Activated CD4-positive, alpha-beta T cell treated with anti-CD3 and anti-CD28 coated beads, Interleukin-2, amount 50 U/mL, for 1 hour (primary cell): ENCODE results near the gene PLD2.
"Not testable (repeated sequence)": the region's sequence is repeated elsewhere in the genome, so short reads cannot be mapped to it uniquely, and the experiment has no call there.

ENCODE experiments used
- DNase-seq: peaks from one replicate; pipeline ENCODE4 v3.0.0-alpha.2; 2020

PLD2 gene

DNA sequence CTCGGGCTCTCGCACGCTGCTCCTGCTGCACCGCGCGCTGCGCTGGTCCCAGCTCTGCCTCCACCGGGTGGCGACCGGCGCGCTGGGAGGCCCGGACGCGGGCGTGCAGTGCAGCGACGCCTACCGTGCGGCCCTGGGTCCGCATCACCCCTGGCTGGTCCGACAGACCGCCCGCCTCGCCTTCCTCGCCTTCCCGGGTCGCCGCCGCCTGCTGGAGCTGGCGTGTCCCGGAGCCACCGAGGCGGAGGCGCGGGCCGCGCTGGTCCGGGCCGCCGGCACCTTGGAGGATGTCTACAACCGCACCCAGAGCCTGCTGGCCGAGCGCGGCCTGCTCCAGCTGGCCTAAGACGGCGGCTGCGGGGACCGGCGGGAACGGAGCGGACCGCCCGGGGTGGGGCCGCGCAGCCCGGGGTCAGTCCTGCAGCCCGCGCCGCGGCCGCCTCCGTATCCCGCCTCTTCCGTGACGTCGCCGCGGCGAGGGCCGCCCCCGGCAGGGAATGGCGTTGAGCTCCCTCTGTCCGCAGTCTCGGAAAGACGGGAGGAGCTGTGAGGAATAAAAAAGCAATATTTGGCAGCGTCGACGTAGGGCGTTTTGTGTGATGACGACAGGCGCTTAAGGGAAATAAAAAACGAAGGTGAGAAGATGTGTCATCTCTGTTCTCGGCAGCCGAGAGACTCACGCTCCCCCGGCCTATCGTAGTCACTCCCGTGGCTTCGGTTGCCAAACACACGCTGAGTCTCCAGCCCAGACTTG lies 16.8 kb upstream of the PLD2 start:
- DNase-seq = peak; percentile 75

DNA sequence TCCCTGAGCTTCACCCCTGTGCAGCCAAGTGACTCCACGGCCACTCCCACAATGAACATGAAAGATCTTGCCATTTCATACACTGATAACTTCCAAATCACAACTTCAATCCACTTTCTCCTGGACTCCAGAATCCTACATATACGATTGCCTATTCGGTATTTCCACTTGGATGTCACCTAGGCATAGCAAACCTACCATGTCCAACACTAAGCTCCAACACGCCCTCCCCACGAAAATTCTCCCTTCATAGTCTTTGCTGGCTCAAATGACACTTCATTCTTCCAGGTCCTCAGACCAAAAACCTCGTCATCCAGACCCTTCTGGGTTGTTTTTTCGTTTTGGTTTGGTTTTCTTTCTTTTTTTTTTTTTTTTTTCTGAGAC lies 16.3 kb upstream of the PLD2 start:
- DNase-seq = no peak

DNA sequence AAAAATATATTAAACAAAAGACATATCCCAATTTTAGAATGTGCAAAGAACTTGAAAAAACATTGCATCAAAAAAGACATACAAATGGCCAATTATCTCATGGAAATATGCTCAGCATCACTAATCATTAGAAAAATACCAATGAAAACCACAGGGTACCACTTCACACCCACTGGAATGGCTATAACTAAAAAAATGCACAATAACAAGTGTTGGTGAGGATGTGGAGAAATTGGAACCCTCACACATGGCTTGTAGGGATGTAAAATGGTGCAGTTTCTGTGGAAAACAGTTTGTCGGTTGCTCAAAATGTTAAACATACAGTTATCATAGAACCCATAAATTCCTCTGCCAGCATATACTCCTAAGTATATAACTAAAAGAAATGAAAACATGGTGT lies 11.8 kb upstream of the PLD2 start:
- DNase-seq = no peak

DNA sequence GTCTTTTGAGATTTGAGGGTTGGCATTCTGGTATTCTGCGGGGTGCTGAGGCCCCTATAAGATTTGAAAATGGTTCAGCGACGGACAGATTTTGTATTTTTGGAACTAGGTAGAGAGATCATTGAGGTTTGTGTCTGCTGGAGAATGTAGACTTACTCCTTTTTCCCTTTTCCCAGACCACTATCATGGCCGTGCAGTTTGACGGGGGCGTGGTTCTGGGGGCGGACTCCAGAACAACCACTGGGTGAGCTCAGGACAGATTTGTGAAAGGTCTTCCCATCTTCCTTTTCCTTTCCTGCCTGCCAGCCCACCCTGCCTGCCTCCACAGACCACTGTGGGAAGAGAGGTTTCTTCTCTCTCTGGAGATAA lies 10.4 kb upstream of the PLD2 start:
- no peak for DNase-seq

DNA sequence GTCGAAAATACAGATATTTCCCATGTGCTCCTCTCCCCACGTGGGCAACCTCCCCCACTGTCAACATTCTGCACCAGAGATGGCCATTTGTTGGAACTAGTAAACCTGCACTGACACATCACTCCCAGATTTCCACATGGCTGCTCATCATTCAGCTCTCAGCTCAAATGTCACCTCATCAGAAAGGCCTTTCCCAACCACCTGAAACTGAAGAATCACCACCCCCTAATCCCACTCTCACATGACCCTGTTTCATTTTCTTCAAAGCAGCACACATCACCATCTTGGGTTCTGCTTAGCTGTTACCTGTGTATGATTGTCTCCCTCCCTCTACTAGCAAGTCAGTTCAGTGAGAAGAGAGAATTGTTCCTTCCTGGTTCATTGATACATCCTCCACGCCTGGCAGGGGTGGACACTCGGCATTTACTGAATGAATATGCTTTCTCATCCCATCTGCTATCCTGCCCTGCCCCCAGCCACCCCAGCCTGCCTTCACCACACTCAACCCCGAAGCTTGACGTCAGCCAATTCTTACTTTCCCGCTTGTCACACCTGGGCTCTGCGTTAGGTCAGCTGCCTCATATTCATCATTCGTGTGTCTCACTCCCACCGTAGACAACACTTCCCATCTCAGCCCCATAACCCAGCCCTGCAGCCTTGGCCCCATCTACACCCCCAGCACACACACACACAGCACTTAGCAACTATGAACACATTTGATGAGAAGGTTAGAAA lies 6.3 kb upstream of the PLD2 start:
- DNase-seq = no peak

DNA sequence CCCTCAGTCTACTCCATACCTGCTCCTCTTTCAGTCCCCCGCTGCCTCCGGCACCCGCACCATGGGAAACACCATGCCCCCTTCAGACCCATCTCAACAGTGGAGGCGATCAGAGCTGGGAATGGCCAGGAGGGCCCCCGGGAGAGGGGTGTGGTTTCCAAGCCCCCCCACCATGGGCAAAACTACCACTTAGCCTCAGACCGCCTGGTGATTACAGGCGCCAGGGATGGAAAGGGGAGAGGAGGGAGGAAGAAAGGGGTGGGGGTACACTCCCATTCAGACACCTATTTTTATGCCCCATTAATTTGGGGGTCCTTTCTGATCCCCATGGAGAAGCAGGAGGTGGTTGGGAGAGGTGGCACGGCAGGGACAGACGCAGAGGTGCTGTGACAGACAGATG lies 4.7 kb upstream of the PLD2 start, which contains the start of gene C17orf114:
Gene C17orf114, minus strand, starts transcription at position 101 of the 400 bp plus-strand sequence.
- DNase-seq = no peak

DNA sequence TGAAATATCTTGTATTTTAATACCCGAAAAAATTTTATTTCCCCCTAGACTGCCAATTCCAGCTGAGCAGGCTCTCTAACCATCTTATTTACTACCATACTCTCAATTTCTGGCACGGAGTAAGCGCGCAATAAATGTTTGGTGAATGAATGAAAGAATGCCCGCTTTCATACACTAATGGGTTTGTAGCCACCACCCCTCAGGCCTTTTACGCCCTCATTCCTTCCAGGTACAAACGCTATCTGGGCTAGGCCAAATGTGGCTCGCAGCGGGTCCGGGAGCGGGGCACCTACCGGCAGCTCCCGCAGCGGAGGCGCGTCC lies 536 bp upstream of the PLD2 start:
- no peak for DNase-seq

DNA sequence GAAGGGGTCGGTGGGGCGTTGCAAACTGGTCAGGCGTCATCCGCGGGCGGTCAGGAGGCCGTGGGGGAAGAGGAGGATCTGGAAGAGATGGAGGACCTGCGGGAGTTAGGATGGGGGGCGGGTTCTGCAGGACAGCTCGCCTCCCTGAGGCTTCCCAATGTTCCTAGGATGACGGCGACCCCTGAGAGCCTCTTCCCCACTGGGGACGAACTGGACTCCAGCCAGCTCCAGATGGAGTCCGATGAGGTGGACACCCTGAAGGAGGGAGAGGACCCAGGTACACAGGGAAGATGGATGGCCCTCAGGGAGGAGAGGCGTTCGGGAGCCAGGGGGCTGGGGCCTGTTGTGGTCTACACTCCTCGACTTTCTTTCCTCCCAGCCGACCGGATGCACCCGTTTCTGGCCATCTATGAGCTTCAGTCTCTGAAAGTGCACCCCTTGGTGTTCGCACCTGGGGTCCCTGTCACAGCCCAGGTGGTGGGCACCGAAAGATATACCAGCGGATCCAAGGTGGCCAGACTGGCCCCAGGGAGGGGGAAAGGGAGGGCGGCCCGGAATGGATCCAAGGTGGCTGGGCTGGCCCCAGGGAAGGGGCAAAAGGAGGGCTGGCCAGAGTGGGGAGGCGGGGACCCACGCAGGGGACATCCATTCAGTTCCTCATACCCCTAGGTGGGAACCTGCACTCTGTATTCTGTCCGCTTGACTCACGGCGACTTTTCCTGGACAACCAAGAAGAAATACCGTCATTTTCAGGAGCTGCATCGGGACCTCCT lies 839 bp downstream of the PLD2 start:
- no peak for DNase-seq

DNA sequence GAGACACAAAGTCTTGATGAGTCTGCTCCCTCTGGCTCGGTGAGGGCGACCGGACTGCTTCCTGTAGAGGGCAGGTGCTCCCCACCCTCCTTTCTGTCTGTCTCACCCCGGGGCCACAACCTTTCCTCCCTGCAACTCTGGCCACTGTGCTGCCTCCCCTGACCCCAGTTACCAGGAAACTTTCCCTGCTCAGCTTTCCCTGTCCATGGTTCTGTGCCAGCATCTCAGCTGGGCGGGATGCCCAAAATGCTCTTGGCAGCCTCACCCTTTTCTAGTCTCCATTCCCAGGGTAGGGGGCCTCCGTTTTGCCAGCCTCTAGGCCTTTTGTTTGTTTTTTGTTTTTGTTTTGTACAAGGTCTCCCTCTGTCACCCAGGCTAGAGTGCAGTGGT lies 1.4 kb downstream of the PLD2 start:
- no peak for DNase-seq

DNA sequence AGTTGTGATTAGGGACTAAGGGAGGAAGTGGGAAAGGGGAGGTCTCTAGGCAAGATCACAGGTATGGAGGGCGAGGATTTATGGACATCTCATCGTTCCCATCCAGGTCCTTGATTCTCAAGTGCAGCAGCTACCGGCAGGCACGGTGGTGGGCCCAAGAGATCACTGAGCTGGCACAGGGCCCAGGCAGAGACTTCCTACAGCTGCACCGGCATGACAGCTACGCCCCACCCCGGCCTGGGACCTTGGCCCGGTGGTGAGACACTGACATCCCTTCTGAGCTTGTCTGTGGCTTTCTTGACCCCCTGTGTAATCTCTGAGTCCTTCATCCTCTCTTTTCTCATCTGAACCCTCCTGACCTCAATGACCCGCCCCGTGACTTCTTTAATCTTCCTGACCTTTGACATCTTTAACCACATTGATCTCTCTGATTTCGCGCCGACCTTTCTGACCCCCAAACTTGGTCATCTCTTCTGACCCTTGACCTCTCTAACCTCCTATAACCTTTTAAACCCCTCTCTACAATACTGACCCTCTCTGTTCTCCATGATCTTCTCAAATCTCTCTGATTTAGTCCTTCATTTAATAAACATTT lies 3.8 kb downstream of the PLD2 start:
- no peak for DNase-seq

DNA sequence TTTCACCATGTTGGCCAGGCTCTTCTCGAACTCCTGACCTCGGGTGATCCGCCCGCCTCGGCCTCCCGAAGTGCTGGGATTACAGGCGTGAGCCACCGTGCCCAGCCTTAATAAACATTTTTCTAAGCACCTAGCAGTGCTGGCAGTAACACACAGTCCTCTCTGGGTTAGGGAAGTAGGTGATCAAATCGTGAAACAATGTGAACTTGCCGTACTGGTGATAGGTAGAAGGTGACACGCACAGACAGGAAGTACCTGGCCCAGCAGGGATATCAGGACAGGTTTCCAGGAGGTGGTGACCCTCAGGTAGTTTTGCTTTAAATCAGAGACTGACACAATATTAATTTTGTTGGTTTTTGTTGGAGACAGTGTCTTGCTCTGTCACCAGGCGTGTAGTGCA lies 4.5 kb downstream of the PLD2 start:
- no peak for DNase-seq

DNA sequence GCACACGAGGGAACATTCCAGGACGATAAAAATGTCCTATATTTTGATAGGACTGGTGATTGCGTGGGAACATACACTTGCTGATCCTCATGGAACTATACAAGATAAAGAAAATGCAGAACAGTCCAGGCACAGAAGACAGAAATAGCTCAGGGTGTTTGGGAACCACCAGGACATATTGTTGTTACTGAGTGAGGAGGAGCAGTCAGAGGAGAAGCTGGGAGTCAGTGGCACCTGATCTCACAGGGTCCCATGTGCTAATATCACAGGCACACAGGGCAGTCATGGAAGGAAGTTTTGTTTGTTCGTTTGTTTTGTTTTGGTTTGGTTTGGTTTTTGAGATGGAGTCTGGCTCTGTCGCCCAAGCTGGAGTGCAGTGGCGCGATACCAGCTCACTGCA lies 5.7 kb downstream of the PLD2 start:
- DNase-seq = no peak

DNA sequence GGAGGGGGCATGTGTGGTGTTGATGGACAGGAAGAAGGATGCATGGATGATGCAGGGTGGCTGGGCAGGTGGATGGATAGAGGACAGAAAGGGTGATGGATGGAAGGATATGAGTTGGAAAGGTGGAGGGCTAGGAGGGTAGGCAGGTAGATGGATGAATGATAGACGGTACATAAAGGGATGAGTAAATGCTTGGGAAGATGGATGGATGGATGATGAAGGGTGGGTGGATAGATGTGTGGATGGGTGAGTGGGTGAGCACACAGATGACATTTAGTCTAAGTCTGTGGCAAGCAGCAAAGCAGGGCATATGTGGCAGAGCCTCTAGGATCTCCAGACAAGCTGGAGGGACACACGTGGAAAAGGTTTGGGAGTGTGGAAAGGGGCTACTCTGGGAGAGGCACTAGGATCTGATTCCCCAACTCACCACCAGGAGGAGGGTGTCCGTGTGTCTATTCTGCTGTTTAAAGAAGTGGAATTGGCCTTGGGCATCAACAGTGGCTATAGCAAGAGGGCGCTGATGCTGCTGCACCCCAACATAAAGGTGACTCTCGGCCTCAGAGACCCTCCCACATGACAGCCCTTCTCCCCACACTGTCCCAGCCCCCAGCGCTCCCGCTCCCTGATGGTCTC lies 8.2 kb downstream of the PLD2 start:
- DNase-seq = no peak

DNA sequence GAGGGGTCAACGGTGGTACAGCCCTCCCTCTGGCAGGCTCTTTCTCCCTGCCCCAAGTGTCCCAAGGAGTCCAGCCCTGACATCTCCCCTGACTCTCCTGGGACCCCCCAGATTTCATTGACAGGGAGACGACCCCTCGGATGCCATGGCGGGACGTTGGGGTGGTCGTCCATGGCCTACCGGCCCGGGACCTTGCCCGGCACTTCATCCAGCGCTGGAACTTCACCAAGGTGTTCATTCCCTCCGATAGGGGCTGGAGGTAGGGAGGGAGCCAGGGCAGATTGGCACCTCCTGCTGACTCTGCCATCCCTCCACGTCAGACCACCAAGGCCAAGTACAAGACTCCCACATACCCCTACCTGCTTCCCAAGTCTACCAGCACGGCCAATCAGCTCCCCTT lies 9.9 kb downstream of the PLD2 start:
- no peak for DNase-seq

DNA sequence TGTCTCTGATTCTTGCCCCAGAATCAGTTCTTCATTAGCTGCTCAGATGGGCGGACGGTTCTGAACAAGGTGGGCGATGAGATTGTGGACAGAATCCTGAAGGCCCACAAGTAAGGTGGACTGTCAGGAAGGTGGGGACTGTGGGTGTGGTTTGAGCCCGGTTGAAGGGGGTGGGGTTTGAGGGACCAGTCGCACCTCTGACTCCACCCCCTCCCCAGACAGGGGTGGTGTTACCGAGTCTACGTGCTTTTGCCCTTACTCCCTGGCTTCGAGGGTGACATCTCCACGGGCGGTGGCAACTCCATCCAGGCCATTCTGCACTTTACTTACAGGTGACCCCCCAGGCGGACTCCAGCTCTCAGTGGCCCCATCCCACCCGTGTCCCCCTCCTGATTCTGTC lies 11.3 kb downstream of the PLD2 start:
- DNase-seq = no peak

DNA sequence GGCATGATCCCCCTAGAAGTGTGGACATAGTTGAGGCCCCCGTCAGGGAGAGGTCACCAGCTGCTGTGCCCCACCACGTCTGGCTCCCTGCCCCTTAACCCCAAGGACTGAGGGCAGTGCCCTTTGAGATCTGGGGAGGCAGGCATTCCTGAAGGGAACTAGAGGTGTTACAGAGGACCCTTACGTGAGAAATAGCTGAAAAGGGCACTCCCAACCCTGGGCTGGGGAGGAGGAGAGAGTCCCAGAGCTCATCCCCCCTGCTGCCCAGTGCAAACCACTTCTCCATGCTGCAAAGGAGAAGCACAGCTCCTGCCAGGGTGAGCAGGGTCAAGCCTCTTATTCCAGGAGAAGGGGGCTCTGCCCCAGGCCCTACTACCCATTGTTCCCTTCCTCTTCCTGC lies 15.9 kb downstream of the PLD2 start:
- DNase-seq = no peak

DNA sequence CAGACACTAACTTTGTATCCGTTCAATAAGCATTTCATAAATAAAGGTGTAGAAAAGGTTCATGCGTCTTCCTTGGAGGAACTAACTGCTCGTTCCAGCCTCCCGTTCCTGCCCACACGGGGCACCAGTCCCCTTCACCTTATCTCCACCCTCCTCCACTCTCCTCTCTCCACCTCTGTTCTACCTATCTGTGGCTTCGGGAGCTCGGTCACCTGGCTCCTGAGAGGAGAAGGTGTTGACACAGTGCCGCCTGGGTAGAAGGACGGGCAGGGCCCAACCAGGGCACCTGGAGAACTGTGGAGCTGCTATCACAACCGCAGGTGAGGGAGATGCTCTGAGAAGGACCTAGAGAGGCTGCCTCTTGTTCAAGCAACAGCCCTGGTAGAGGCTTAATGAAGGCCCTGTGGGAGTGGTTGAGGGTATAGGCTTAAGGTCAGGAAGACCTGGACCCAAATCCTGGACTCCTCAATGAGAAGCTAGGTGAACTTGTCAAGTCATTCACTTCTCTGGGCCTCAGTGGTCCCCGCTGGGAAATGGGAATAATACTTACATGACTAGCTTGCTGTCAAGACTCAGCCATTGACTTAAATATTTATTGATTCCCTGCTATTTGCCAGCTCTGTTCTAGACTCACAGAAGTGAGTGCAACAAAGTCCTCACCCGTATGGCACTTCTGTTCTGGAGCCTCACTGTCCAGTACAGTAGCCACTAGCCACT lies 16.6 kb downstream of the PLD2 start:
- DNase-seq = no peak

DNA sequence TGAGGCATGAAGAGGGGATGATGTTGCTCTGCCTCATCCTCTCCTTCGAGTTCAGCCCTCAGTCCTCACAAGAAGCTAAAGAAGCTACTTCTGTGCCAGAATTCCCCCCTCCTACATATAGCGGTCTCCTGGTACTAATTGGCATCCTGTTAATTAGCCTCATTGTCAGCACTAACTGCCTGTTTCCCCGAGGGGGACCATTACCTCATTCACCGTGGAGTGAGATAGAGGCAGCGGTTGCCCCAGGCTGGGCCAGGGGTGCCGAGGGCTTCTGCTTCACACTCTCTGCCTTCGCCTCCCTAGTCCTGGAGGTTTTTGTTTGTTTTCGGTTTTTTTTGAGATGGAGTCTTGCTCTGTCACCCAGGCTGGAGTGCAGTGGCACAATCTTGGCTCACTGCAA lies 20.4 kb downstream of the PLD2 start:
- no peak for DNase-seq

DNA sequence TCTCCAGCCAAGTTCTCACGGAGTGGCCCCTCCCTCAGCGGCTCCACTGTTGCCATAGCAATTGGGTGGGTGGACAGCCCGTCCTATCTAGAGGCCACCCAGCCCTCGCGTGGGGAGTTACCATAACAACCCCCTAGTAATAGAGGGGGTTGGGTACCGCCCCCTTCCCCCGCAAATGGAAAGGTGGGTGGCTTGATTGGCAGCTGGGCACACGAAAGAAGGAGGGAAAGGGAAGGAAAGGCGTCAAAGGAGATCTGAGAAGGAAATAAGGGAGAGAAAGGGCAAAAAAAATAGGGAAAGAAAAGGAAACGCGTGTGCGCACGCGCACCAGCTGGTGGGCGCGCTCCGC lies 25.9 kb downstream of the PLD2 start:
- not testable (repeated sequence) for DNase-seq

DNA sequence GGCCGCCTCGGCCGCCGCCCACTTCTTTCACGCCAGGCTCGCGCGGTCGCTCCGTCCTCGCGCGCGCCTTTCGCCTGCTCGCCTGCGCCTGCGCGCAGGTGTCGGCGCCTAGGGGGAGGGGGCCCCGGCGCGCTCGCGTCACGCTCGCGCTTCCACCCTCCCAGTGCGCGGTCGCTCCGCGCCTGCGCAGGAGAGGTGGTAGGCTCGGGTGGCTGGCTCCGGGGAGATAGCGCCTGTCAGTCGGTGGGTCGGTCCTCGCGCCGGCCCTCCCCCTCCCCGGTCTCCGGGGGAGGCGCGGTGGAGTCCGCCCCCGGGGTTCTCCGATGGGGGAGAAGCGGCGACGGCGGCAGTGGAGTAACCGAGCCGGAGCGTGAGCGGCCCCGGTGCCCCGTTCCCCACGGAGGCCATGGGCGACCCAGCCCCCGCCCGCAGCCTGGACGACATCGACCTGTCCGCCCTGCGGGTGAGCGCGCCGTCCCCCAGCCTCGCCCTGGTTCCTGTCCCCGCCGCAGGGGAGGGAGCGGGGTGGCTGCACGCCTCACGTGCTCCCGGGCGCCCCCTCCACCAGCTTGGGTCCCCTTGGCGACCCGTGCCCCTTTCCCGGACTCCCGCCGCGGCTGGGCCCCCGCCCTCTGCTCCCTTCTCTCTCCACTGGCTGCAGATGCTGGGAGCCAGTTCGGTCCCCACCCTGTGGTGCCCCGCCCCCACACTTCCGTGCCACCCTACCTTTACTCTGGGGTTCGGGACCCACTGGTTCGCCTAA lies 26.4 kb downstream of the PLD2 start, which contains the start of gene MINK1:
Gene MINK1, plus strand, starts transcription at position 163 of the 763 bp plus-strand sequence. Its CDS starts 244 bp downstream, at position 407.
- peak; percentile 84 for DNase-seq

DNA sequence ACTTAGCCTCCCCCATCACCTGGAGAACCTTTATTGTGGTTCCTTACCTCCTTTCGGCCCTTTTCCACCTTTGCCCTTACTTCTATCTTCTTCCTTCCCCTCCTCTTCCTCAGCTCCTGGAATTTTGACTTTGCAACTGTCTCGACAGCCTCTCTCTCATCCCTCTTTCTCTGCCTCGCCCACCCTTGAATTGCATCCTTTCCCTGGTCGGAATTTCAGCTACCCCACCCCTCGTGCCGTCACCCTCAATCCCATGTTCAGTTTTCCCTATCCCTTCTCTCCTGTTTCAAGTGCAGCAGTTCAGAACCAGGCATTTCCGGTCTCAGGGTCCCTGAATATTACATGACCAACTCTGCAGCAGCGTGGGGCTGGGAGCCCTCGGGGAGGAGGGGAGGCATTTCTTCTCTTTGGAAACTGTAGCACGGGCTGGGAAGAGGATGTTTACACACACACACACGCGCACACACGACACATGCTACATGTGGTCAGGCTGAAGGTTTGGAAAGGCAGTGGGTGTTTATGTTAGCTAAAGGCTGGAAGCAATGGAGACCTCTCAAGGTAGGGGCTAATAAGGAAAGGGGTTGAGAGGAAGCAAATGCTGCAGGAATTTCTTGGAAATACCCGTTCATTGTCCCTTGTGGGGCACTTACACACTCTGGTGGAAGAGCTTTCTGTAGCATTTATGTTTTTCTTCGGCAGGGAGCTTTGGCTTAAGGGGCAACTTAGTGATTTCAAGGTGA lies 27.2 kb downstream of the PLD2 start:
- DNase-seq = no peak
